GM13977 (cell line): ENCODE measurements around the gene PDCD1.

Source experiments
- DNase-seq: peaks from one replicate; pipeline ENCODE4 v3.0.0; 2012; ENCODE audit warnings: low spot score
- CTCF ChIP-seq: IDR thresholded peaks from 2 replicates; pipeline ENCODE4 v1.5.1; 2012; ENCODE audit warnings: mild to moderate bottlenecking, control low read depth; ENCODE audit not compliant: insufficient read depth; ENCODE audit errors: extremely low read depth, missing control alignments
- in situ Hi-C: fragments of 300-500 bp; cut with MboI; formaldehyde crosslinking; loops from one replicate; pipeline ENCODE4 v1.12.0; 2022; ENCODE audit warnings: low sequenced_read_pairs, low pct_unique_long_range_greater_than_20kb, mixed read lengths, inconsistent platforms; ENCODE audit not compliant: unreplicated experiment

Gene PDCD1

DNA sequence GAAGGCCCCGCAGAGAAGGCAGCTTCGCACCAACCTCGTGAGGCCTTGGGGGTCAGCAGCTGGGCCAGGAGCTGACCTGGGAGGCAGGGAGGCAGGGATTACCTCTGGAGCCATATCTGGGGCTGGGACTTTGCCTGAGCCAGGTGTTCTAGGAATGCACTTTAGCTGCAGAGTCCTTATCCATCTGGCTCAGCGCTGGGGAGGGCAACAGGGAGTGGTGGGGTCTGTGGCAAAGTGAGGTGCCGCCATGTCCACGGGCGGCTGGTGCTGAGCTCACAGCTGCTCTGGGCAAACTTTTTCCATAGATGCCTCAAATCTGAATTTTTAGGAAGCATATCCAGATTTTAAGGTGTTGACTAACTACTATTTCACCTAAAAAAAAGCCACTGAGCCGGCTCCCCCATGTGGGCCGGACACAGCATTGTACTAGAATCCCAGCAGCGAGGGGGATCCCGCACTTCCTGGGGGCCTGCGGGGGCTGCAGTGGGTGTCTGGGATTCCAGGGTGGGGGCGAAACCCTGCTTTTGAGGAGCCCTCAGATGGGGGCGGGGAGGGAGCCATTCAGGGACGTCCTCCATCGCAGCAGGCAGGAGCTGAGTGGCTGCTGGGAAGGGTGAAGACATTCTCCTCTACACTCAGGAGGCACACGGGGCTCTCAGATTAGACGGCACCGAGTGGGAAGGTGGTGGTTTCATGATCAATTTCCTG is 45.5 kb upstream of the PDCD1 start:
- TF ChIP-seq CTCF: no peak
- no peak for DNase-seq
- in situ Hi-C loops: no loop called here

DNA sequence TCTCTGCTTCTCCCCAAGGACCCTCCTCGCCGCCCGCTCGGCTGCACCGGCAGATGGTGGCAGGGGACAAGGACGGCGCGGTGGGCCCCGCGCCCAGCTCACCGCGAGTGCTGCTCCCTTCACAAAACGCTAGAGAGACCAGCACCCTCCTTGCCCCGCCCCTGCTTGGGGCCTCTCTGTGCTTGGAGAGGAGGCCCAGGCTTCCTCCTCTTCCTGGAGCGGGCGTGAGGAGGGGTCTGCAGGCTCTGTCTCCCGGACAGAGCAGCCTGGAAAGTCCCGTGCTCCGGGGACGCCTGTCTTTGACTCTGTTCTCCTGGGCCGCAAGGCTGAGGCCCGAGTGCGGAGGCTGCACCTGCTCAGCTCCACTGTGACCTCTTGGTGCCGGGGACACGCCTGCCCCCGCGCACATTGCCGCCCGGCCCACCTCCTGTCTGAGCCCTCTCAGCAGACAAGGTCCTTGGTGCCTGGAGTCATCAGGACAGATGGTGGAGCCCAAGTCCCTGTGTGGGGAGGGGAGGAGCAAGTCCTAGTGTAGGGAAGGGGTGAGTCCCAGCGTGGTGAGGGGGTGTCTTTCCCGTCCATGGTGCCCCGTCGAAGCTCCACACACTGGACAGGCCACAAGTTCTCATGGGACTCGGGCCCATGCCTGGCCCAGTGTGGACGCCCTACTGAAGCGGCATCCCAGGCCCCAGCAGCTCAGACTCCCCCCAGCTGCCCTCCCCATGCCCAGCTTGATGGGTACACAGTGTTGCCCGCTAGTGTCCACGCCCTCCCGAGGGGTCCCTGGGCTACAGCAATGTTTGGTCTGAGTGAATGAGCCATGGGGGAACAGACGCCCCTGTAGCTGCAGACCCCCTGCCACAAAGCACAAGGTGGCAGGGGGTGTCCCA is 44.7 kb upstream of the PDCD1 start:
- in situ Hi-C loops: no loop called here
- DNase-seq: no peak

GRCh38 chr2:241902357-241902991 is 43.8 kb upstream of the PDCD1 start:
- no peak for DNase-seq
- TF ChIP-seq CTCF: no peak
- in situ Hi-C loops: no loop called here

More for the DNA sequence above, 44.7 kb upstream of the PDCD1 start:
- TF ChIP-seq CTCF: no peak

DNA sequence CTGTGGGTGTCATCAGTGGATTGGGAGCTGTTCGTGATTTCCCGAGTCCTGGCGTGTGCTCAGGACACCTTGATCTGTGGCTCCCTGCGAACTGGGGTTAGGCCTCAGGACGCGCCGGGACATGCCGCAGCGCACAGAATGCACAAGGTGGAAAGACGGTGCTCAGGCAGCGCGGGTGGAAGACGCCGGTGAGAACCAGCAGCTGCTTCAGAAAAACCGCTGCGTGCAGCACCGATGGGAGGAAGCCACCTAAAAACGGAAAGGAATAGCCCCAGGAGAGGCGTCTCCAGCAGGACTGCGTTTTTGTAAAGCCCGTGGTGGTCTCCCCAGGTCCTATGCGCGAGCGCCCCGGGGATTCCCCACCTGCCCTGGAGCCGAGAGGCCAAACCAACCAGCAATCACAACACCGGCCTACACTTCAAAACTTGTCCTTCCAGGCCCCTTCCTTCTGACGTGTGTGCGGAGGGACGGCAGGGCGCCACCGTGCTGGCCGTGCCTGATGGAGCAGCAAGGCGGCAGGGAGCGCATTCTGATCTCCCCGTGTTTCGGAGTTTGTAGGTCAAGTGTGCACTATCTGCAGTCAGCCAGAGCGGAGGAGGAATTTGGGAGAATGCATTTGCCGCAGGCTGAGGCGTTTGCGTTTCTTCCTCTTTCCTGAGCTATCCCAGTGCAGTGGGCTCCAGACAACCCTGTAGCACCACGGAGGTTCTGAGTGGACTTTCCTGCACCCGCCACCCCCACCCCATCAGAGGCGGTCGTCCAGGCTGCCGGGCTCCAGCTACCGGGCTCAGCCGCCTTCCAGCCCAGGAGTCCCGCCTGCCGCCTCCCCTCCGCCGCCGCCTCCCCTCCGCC is 43.0 kb upstream of the PDCD1 start:
- no peak for DNase-seq
- no peak for TF ChIP-seq CTCF
- in situ Hi-C loops: no loop called here

DNA sequence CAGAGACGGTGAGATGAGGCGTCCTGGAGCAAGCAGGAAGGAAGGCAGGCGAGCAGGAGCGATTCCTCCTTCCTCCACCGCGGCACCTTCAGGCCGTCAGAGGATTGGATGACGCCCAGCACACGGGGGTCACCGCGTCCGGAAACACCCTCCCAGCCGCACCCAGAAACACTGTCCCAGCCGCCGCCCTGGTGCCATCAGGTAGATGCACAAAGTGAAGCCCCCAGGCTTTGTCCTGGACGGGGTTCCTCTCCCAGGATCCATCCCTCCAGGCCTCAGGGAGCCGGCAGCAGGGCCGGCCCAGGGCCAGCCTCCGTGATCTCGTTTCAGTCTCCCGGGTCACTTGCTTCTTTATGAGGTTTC is 42.3 kb upstream of the PDCD1 start:
- DNase-seq: no peak
- in situ Hi-C loops: no loop called here
- TF ChIP-seq CTCF: no peak
